AG10803 (cell line): ENCODE data around the gene MAP7.
A peak's percentile ranks its signal among the peaks of the same experiment; 100 is the strongest.
"Not testable (repeated sequence)": the region's sequence is repeated elsewhere in the genome, so short reads cannot be mapped to it uniquely, and the experiment has no call there.

ENCODE experiments used
- DNase-seq: peaks from one replicate; pipeline ENCODE4 v3.0.0; 2010; ENCODE audit warnings: low read depth
- H3K4me3 ChIP-seq: 2 replicates; pipeline ENCODE4 v1.5.1; 2011; ENCODE audit warnings: mild to moderate bottlenecking, low read length, control low read depth
- TF ChIP-seq, protein P1 (sequence below): conservative IDR thresholded peaks from 2 replicates; pipeline ENCODE4 v1.5.1; 2011; ENCODE audit warnings: mild to moderate bottlenecking, low read length, control low read depth, inconsistent platforms

Gene MAP7

DNA sequence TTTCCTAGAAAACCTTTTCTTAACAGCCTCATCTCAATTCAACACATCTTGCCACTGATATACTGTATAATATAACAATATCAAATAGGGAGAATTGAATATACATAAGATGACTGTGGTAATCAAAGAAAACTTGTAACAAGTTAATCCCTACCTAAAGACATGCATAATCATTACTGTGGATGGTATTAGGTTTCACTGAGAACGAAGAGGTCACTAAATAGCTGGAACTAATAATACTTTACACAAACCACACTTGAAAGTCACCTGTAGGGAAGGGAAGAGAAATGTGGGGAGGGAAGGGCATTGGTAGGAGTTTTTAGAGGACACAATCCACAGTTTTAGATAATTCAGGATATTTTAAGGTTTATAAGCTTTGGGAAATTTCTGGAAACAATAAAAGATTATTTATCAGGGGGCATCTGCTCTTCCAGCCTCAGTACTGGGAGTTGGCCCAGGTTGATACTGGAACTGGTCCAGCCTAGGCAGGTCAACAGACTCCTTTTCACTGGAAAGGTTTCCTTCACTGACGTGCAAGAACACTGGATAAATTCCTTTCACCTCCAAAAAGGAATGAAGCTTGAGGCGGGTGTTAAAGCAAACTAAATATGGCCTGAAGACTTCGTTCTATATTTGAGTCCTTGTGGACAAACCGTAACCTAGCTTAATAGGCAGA is 44.0 kb downstream of the MAP7 start:
- no peak overlapping the region for H3K4me3 ChIP-seq
- TF ChIP-seq, protein P1, sequence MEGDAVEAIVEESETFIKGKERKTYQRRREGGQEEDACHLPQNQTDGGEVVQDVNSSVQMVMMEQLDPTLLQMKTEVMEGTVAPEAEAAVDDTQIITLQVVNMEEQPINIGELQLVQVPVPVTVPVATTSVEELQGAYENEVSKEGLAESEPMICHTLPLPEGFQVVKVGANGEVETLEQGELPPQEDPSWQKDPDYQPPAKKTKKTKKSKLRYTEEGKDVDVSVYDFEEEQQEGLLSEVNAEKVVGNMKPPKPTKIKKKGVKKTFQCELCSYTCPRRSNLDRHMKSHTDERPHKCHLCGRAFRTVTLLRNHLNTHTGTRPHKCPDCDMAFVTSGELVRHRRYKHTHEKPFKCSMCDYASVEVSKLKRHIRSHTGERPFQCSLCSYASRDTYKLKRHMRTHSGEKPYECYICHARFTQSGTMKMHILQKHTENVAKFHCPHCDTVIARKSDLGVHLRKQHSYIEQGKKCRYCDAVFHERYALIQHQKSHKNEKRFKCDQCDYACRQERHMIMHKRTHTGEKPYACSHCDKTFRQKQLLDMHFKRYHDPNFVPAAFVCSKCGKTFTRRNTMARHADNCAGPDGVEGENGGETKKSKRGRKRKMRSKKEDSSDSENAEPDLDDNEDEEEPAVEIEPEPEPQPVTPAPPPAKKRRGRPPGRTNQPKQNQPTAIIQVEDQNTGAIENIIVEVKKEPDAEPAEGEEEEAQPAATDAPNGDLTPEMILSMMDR = no peak
- DNase-seq = no peak

DNA sequence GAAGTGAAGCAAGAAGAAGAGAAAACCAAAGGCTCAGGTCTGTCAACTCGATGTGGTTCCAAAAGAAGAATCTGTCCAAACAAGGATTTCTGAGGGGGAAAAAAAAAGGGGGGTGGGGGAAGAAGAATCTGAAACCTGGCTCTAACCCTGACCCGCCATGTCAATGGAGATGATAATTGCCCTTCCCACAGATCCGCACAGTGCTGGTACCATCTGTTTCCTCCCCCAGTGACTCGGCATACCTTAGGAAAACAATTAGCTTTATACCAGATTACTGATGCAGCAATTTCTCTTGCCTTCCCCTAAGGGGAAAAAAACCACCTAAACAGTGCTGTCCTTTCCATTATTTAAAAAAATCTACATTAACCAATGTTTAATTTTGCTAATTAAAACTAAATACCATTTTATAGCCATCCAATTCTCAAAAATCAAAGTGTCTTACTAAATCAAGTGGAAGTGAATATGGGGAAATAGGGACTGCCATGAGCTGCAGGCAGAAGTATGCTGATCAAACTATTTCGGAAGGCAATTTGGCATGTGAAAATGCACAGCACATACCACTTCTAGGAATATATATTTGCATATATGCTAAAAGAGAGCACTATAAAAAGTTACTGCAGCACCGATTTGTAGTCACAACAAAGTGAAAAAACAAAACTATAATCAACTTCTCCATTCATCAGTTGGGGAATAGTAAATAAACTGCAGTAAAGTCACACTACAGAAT is 46.8 kb downstream of the MAP7 start:
- no peak for DNase-seq
- TF ChIP-seq, protein P1 = no peak
- no peak overlapping the region for H3K4me3 ChIP-seq

DNA sequence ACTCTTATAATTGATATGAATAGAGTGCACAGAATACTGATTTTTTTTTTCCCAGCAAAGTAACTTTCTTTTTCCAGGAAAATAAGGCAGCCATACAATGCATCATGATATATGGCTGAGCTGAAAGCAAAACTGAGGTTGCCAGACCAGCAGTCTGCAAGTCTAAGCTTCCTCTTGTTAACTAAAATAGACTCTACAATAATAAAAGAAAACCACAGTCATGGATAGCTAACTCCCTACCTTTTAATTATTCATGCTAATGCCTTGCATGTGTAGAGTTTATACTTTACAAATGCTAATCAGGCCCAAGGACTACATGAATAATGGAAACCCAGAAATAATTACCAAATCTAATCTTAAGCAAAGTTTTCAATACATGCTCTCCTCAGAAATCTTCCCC is 47.4 kb downstream of the MAP7 start:
- H3K4me3 ChIP-seq = no peak overlapping the region
- DNase-seq = no peak
- TF ChIP-seq, protein P1 = no peak

DNA sequence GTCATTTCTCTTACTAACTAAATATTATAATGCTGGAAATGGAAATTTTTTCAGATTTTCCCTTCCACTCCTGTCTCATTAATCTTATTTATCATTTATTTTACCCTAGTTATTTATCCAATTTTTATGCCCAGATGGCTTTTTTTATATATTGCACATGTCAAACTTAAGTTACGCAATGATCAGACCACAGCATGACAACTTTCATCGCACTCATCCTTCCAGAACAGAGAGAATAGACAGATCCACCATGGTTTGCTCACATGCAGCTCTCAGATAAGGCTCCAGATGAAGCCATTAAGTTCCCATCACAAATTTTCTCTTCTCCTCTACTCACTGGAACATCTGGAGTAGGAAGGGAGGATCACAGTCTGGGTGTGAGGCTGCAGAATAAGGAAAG is 48.7 kb downstream of the MAP7 start:
- TF ChIP-seq, protein P1 = no peak
- H3K4me3 ChIP-seq = no peak overlapping the region
- DNase-seq = peak; percentile 50

DNA sequence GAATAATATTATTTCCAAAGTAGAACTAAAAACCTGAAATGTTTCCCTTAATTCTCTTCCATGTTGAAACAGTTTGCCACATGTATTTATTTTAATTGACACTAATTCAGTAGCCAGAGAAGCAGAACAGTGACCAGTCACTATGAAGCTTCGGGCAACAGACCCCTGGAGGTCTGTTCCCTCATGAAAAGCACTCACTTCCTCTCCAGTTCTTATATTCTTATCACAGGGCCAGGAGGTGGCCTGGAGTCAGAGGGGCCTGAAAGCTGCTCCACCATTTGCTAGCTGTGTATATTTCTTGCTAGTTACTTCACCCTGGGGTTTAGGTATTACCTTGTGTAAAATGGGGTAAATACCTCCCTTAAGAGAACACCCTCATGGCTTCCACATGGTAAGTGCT is 49.1 kb downstream of the MAP7 start:
- H3K4me3 ChIP-seq = no peak overlapping the region
- TF ChIP-seq, protein P1 = no peak
- no peak for DNase-seq

DNA sequence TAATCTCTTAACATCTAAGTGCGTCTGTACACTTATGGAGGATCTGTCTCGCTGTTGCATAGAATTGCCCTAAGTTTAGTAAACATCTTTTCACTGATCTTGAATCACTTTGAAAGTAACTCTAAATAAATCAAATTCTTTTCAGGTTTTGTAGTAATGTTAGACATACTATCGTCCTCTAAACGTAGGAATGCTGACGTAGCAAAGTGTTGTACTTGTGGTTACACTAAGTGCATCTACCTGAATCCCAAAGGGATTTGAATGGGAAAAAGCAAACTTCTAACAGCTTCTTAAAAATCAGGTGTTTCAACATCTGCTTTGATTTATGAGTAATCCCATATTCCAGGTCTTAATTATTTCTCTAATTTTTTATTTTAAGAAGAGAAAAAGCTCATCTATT is 49.8 kb downstream of the MAP7 start:
- TF ChIP-seq, protein P1 = no peak
- no peak for DNase-seq
- no peak overlapping the region for H3K4me3 ChIP-seq

DNA sequence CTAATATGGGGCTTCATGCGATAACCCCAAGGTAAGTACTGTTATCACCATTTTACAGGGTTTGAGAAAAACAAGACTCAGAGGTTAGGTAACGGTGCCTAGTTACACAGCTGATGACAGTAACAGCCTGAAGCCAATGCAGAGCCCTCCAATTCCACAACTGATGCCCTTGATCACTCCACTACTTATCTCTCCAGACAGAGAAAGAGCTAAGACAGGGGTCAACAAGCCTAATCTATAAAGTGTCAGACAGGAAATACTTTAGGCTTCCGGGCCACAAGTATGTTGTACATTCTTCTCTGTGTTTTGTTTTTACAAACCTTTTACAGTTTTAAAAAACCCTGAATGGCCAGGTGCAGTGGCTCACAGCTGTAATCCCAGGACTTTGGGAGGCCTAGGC is 50.9 kb downstream of the MAP7 start:
- H3K4me3 ChIP-seq = no peak overlapping the region
- TF ChIP-seq, protein P1 = no peak
- DNase-seq = no peak

DNA sequence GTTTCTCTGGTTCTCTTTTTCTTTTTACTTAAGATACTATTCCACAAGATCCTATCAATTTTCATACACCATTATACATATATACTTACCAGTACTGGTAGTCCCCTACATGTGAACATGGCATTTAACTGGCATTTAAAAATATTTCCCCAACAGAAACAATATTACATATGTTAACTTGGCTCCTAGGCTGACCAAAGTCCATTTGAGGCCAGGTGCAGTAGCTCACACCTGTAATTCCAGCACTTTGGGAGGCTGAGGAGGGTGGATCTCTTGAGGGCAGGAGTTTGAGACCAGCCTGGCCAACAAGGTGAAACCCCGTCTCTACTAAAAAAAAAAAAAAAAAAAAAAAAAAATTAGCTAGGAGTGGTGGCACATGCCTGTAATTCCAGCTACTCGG is 53.8 kb downstream of the MAP7 start:
- not testable (repeated sequence) for DNase-seq

More for the DNA sequence above, 53.8 kb downstream of the MAP7 start:
- H3K4me3 ChIP-seq = not testable (repeated sequence)
